Measurements from ENCODE around the gene CDK5RAP3. TPM values are rescaled to one million over a fixed set of nuclear protein-coding genes. Genes with fewer than 3 reads are reported as not detected.
A peak's percentile ranks its signal among the peaks of the same experiment; 100 is the strongest.
"Not testable (repeated sequence)": the region's sequence is repeated elsewhere in the genome, so short reads cannot be mapped to it uniquely, and the experiment has no call there.

Gene CDK5RAP3
- total and polyA plus RNA-seq, 4 donors: 77.0 to 147 (median 137) TPM

GRCh38 chr17:47993964-47994363 is 23.1 kb downstream of the CDK5RAP3 start:
- Histone ChIP-seq H3K36me3 (ENCODE audit: control insufficient read depth, insufficient read depth, low read length) (no peaks in the 10 kb centered on the region), H3K27me3 (ENCODE audit: control insufficient read depth, insufficient read depth, low read length) (no peaks in the 10 kb centered on the region), H3K4me3 (ENCODE audit: low read depth, low read length) (no peak overlapping the region), H3K4me1 (ENCODE audit: control insufficient read depth, insufficient read depth, low read length) (peaks cover 52% of the 10 kb centered on the region), H3K9me3 (ENCODE audit: control insufficient read depth, insufficient read depth, low read length) (no peaks in the 10 kb centered on the region), H3K27ac (ENCODE audit: low read depth, low read length) (no peak overlapping the region)
- no peak for DNase-seq (ENCODE audit: low read depth in 4 of 6, low spot score in 6 of 6)
- 88% methylated on average over 3 of the region's 5 CpGs for WGBS (ENCODE audit: insufficient coverage)

- no peak overlapping the region for H3K4me3 ChIP-seq (ENCODE audit: low read depth, low read length)
- no peaks in the 10 kb centered on the region for H3K9me3 ChIP-seq (ENCODE audit: control insufficient read depth, insufficient read depth, low read length)
- WGBS (ENCODE audit: insufficient coverage): 44% methylated on average over 3 of the region's 4 CpGs
- no peaks in the 10 kb centered on the region for H3K36me3 ChIP-seq (ENCODE audit: control insufficient read depth, insufficient read depth, low read length)
- H3K27ac ChIP-seq (ENCODE audit: low read depth, low read length): no peak overlapping the region
- peaks cover 54% of the 10 kb centered on the region for H3K4me1 ChIP-seq (ENCODE audit: control insufficient read depth, insufficient read depth, low read length)
- peak in 1 of 6 donors; percentile 58 for DNase-seq (ENCODE audit: low read depth in 4 of 6, low spot score in 6 of 6)
- no peaks in the 10 kb centered on the region for H3K27me3 ChIP-seq (ENCODE audit: control insufficient read depth, insufficient read depth, low read length)
These were observed 23.8 kb downstream of the CDK5RAP3 start for GRCh38 chr17:47994724-47995123.

GRCh38 chr17:47995241-47995935 is 24.5 kb downstream of the CDK5RAP3 start:
- Histone ChIP-seq H3K27me3 (ENCODE audit: control insufficient read depth, insufficient read depth, low read length) (no peaks in the 10 kb centered on the region), H3K9me3 (ENCODE audit: control insufficient read depth, insufficient read depth, low read length) (no peaks in the 10 kb centered on the region), H3K36me3 (ENCODE audit: control insufficient read depth, insufficient read depth, low read length) (no peaks in the 10 kb centered on the region), H3K4me3 (ENCODE audit: low read depth, low read length) (no peak overlapping the region), H3K27ac (ENCODE audit: low read depth, low read length) (no peak overlapping the region), H3K4me1 (ENCODE audit: control insufficient read depth, insufficient read depth, low read length) (peaks cover 59% of the 10 kb centered on the region)
- 50% methylated on average over 13 of the region's 13 CpGs for WGBS (ENCODE audit: insufficient coverage)
- peak in 1 of 6 donors; percentile 18 for DNase-seq (ENCODE audit: low read depth in 4 of 6, low spot score in 6 of 6)

GRCh38 chr17:47996201-47996600 is 25.3 kb downstream of the CDK5RAP3 start:
- Histone ChIP-seq H3K9me3 (ENCODE audit: control insufficient read depth, insufficient read depth, low read length) (no peaks in the 10 kb centered on the region), H3K4me1 (ENCODE audit: control insufficient read depth, insufficient read depth, low read length) (peaks cover 54% of the 10 kb centered on the region), H3K4me3 (ENCODE audit: low read depth, low read length) (no peak overlapping the region), H3K27me3 (ENCODE audit: control insufficient read depth, insufficient read depth, low read length) (no peaks in the 10 kb centered on the region), H3K36me3 (ENCODE audit: control insufficient read depth, insufficient read depth, low read length) (no peaks in the 10 kb centered on the region), H3K27ac (ENCODE audit: low read depth, low read length) (no peak overlapping the region)
- DNase-seq (ENCODE audit: low read depth in 4 of 6, low spot score in 6 of 6): peak in 1 of 6 donors; percentile 37
- 63% methylated on average over 5 of the region's 9 CpGs for WGBS (ENCODE audit: insufficient coverage)

GRCh38 chr17:47997586-47997985 is 26.7 kb downstream of the CDK5RAP3 start:
- no peak overlapping the region for H3K4me3 ChIP-seq (ENCODE audit: low read depth, low read length)
- no peak overlapping the region for H3K27ac ChIP-seq (ENCODE audit: low read depth, low read length)
- 100% methylated on average over 1 of the region's 7 CpGs for WGBS (ENCODE audit: insufficient coverage)

DNA sequence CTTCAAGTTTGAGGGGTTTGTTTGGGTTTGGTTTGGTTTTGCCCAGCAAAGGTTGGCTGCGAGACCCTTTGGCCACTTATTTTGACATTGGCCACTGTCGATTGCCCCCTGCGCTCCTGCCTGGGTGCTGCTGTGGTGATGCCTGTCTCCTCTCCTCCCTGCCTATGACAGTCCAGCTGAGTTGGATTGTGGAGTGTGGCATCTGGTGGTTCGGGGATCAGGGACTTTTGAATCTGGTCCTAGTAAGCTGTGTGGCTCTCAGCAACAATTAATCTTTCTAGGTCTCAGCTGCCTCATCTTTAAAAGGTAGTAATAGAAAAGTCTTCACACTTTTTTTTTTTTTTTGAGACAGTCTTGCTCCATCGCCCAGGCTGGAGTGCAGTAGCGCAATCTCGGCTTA is 27.1 kb downstream of the CDK5RAP3 start:
- 94% methylated on average over 3 of the region's 7 CpGs for WGBS (ENCODE audit: insufficient coverage)
- no peak overlapping the region for H3K27ac ChIP-seq (ENCODE audit: low read depth, low read length)
- no peak overlapping the region for H3K4me3 ChIP-seq (ENCODE audit: low read depth, low read length)
- no peaks in the 10 kb centered on the region for H3K36me3 ChIP-seq (ENCODE audit: control insufficient read depth, insufficient read depth, low read length)
- no peaks in the 10 kb centered on the region for H3K9me3 ChIP-seq (ENCODE audit: control insufficient read depth, insufficient read depth, low read length)
- DNase-seq (ENCODE audit: low read depth in 4 of 6, low spot score in 6 of 6): no peak
- H3K27me3 ChIP-seq (ENCODE audit: control insufficient read depth, insufficient read depth, low read length): no peaks in the 10 kb centered on the region
- peaks cover 60% of the 10 kb centered on the region for H3K4me1 ChIP-seq (ENCODE audit: control insufficient read depth, insufficient read depth, low read length)

More at GRCh38 chr17:47997586-47997985, 26.7 kb downstream of the CDK5RAP3 start:
- Histone ChIP-seq H3K4me1 (ENCODE audit: control insufficient read depth, insufficient read depth, low read length) (peaks cover 56% of the 10 kb centered on the region), H3K36me3 (ENCODE audit: control insufficient read depth, insufficient read depth, low read length) (no peaks in the 10 kb centered on the region), H3K27me3 (ENCODE audit: control insufficient read depth, insufficient read depth, low read length) (no peaks in the 10 kb centered on the region), H3K9me3 (ENCODE audit: control insufficient read depth, insufficient read depth, low read length) (no peaks in the 10 kb centered on the region)
- DNase-seq (ENCODE audit: low read depth in 4 of 6, low spot score in 6 of 6): no peak

DNA sequence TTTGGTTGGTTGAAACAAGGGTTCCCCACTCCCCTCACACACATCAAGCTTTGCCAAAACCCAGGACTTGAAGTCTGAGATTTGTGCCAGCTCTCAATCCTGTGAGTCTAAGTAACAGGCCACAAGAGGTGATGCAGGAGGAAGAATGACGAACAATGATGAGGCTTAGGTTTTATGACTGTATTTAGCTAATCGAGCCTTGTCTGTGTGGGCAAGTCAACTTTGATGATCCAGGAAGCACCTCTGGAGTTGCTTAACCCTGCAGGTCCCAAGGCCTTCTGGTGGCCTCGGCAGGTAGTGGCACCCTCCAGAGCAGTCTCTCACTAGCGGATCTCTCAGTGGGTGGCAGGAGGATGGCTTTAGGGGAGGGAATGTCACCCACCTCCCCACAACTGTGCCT is 28.7 kb downstream of the CDK5RAP3 start:
- H3K4me1 ChIP-seq (ENCODE audit: control insufficient read depth, insufficient read depth, low read length): peaks cover 63% of the 10 kb centered on the region
- H3K9me3 ChIP-seq (ENCODE audit: control insufficient read depth, insufficient read depth, low read length): no peaks in the 10 kb centered on the region
- no peaks in the 10 kb centered on the region for H3K27me3 ChIP-seq (ENCODE audit: control insufficient read depth, insufficient read depth, low read length)
- no peak overlapping the region for H3K4me3 ChIP-seq (ENCODE audit: low read depth, low read length)
- H3K36me3 ChIP-seq (ENCODE audit: control insufficient read depth, insufficient read depth, low read length): no peaks in the 10 kb centered on the region
- no peak for DNase-seq (ENCODE audit: low read depth in 4 of 6, low spot score in 6 of 6)
- WGBS (ENCODE audit: insufficient coverage): 17% methylated on average over 2 of the region's 4 CpGs
- no peak overlapping the region for H3K27ac ChIP-seq (ENCODE audit: low read depth, low read length)

- H3K4me3 ChIP-seq (ENCODE audit: low read depth, low read length): no peak overlapping the region
- no peaks in the 10 kb centered on the region for H3K27me3 ChIP-seq (ENCODE audit: control insufficient read depth, insufficient read depth, low read length)
- no peaks in the 10 kb centered on the region for H3K9me3 ChIP-seq (ENCODE audit: control insufficient read depth, insufficient read depth, low read length)
- WGBS (ENCODE audit: insufficient coverage): no CpG with 5 or more reads among the region's 1 CpG
- peaks cover 60% of the 10 kb centered on the region for H3K4me1 ChIP-seq (ENCODE audit: control insufficient read depth, insufficient read depth, low read length)
- H3K27ac ChIP-seq (ENCODE audit: low read depth, low read length): no peak overlapping the region
- H3K36me3 ChIP-seq (ENCODE audit: control insufficient read depth, insufficient read depth, low read length): no peaks in the 10 kb centered on the region
- no peak for DNase-seq (ENCODE audit: low read depth in 4 of 6, low spot score in 6 of 6)
These were observed 30.3 kb downstream of the CDK5RAP3 start for GRCh38 chr17:48001197-48001596.

- WGBS (ENCODE audit: insufficient coverage): 80% methylated on average over 1 of the region's 5 CpGs
- not testable (repeated sequence) for H3K36me3 ChIP-seq (ENCODE audit: control insufficient read depth, insufficient read depth, low read length); H3K27me3 ChIP-seq (ENCODE audit: control insufficient read depth, insufficient read depth, low read length); H3K9me3 ChIP-seq (ENCODE audit: control insufficient read depth, insufficient read depth, low read length); DNase-seq (ENCODE audit: low read depth in 4 of 6, low spot score in 6 of 6); H3K4me3 ChIP-seq (ENCODE audit: low read depth, low read length)
- H3K4me1 ChIP-seq (ENCODE audit: control insufficient read depth, insufficient read depth, low read length): peaks cover 56% of the 10 kb centered on the region
- H3K27ac ChIP-seq (ENCODE audit: low read depth, low read length): peak overlapping the region; percentile 87
These were observed 30.7 kb downstream of the CDK5RAP3 start for GRCh38 chr17:48001657-48002056.

DNA sequence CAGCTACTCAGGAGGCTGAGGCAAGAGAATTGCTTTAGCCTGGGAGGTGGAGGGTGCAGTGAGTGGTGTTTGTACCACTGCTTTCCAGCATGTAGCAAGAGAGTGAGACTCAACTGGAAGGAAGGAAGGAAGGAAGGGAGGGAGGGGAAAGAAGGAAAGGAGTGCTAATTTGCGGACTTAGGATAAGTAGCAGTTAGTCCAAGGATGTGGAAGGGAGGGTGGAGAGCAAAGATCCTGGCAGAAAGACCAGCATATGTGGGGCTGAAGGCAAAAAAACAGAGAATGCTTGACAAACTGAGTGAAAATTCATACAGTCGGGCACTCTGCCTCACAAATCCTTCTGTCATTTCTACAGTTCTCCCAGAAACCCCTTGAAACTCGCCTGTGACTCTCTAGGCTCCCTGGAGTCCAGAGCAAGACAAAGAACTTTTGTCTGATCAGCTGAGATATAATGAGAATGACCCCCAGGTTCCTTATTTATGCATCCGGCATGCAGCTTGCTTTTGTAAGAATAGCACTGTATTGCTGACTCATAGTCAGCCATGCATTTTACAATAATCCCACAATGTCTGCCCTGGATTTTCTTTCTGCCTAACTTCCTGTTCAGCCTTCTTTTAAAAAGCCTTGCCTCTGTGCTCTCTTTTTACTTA is 31.5 kb downstream of the CDK5RAP3 start:
- H3K27me3 ChIP-seq (ENCODE audit: control insufficient read depth, insufficient read depth, low read length): no peaks in the 10 kb centered on the region
- no peaks in the 10 kb centered on the region for H3K9me3 ChIP-seq (ENCODE audit: control insufficient read depth, insufficient read depth, low read length)
- 27% methylated on average over 2 of the region's 4 CpGs for WGBS (ENCODE audit: insufficient coverage)
- peak in 2 of 6 donors; percentile 79 to 91 for DNase-seq (ENCODE audit: low read depth in 4 of 6, low spot score in 6 of 6)
- H3K4me3 ChIP-seq (ENCODE audit: low read depth, low read length): no peak overlapping the region
- H3K4me1 ChIP-seq (ENCODE audit: control insufficient read depth, insufficient read depth, low read length): peaks cover 55% of the 10 kb centered on the region
- H3K36me3 ChIP-seq (ENCODE audit: control insufficient read depth, insufficient read depth, low read length): no peaks in the 10 kb centered on the region
- peak overlapping the region; percentile 87 for H3K27ac ChIP-seq (ENCODE audit: low read depth, low read length)

Measured in spinal cord (tissue), 10 donors.